Activated T-helper 1 cell treated with anti-CD3 and anti-CD28 coated beads, Interleukin-2, amount 50 U/mL, for 16 hours (primary cell): ENCODE data around the gene CUX1.
"Not testable (repeated sequence)": the region's sequence is repeated elsewhere in the genome, so short reads cannot be mapped to it uniquely, and the experiment has no call there.

Experiments used
- DNase-seq, 2 donors: peaks; one replicate each; pipeline ENCODE4 v3.0.0-alpha.2; 2020; ENCODE audit warnings: low read depth in 1 of 2, low spot score in 1 of 2

Gene CUX1

DNA sequence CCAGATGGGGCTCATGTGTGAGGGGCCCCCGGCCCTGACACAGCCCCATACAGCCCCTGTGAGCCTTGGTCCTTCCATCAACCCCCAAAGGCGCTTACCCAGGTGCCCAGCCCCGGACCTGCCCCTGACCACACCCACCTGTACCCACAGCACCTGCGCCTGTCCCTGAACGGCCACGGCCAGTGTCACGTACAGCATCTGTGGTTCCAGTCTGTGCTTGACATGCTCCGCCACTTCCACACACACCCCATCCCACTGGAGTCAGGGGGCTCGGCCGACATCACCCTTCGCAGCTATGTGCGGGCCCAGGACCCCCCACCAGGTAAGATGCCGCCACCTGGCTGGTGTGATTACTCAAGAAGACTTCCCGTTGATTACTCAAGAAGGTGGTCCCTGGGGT is 502.8 kb downstream of the CUX1 start:
- DNase-seq, result no peak

DNA sequence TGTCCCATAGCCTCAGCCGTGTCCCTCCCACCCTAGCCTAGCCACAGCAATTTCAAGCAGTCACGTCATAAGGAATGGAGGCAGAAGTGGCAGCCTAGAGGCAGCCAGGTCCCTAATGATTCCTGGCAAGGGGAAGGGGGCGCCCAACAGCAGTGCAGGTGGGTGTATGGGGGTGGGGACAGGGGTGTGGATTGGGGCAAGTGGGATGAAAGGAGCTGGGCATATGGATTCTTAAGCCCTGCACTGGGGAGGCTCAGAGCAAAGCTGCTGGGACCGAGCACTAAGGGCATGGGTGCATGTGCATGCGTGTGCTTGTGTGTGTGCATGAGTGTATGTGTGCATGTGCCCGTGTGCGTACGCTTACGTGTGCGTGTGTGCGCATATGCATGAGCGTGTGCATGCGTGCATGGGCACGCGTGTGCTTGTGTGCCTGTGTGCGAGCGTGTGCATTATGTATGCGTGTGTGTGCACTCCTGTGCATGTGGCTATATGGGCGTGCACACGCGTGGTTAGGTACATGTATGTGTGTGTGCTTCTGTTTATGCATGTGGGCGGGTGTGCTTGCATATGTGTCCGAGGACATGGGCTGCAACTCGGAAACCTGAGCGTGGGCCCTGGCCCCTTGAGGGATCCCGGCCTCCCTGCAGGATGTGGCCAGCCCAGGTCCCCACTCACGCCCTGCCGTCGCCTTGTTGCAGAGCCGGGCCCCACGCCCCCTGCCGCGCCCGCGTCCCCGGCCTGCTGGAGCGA is 503.4 kb downstream of the CUX1 start:
- no peak for DNase-seq

DNA sequence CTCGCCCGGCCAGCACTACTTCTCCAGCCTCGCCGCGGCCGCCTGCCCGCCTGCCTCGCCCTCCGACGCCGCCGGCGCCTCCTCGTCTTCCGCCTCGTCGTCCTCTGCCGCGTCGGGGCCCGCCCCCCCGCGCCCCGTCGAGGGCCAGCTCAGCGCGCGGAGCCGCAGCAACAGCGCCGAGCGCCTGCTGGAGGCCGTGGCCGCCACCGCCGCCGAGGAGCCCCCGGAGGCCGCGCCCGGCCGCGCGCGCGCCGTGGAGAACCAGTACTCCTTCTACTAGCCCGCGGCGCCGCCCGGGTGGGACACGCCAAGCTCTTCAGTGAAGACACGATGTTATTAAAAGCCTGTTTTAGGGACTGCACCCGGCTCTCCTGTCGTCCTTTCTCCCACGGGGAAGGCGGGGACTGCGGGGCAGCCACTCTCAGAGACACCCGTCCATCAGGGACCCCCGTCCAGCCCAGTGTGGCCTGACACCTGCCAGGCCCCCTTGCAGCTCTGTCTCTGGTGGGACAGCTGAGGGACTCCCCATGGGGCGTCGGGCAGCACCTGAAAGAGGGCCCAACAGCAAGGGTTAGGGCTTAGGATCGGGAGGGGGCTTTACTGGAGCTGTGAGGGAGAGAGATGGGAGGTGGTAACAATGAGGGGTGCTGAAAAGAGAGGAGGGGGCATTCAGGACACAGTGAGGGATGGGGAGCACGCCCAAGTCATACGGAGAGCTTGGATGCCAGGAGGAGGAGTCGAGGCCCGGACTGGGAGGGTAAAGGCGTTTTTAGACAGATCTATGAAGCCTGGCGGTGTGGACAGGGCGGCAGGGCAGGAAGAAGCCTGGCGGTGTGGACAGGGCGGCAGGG is 504.1 kb downstream of the CUX1 start:
- no peak for DNase-seq

DNA sequence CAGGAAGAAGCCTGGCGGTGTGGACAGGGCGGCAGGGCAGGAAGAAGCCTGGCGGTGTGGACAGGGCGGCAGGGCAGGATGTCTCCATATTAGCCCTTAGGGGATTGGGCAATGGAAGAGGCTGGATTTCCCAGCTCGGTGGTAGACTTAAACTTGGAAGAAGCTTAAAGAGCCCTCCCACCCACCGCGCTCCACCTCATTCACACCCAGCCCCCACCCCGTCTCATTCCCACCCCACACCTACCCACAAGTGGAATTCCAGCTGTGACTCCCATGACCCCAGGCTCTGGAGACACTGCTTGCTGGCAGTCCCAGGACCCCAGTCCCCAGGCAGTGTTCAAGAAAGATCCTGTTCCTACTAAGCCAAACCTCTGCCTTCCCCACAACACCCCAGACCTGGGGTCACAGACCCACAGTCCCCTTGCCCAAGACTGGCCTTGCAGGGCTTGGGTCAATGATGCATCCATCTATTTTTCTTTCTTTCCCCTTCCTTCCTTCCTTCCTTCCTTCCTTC is 504.8 kb downstream of the CUX1 start:
- no peak for DNase-seq

DNA sequence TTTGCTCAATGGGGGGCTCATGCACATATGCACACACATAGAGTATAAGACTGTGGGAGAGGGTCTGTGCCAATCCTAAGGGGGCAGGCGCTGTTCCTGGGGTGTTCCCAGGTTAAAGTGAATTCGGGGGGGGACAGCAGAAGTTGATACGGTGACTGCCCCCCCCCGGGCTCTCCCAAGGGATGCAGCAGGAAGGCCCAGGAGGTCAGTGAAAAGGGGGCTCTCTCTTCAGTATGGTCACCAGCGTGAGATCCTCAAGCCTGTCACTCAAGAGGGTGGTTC is 506.4 kb downstream of the CUX1 start:
- DNase-seq, result no peak

DNA sequence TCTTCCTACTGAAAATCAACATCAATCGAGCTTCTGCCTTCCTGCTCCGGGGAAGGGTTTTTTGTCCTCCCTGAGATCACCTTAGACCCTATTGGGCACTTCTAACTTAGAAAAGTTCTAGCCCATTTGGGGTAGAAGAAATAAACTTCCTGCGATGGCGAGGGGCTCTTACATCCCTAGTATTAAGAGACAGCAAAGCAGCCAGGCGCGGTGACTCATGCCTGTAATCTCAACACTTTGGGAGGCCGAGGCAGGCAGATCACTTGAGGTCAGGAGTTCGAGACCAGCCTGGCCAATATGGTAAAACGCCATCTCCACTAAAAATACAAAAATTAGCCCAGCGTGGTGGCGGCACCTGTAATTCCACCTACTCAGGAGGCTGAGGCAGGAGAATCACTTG is 507.7 kb downstream of the CUX1 start:
- not testable (repeated sequence) for DNase-seq

DNA sequence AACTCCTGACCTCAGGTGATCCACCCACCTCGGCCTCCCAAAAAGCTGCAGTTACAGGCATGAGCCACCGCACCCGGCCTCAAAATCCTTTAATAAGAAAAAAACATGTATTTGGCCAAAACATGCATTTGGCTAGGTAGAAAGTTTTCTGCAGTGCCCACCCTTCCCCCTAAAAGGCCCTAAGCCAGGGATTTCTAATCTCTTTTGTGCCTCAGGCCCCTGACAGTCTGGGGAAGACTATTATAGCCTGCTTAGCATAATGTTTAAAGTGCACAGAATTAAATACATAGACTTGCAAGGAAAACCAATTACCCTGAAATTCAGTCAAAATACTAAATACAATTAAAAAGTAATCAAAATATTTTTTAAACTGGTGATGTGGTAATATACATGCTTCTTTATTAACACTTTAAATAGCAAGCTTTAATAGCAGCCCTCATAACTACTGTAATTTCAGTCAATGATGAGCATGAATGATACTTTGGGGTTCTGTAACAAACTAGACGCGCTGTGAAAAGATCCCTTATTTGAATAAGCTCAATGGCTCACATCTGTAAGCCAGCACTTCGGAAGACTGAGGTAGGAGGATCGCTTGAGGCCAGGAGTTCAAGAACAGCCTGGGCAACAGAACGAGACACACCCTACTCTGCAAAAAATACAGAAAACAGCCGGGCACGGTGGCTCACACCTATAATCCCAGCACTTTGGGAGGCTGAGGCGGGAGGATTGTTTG is 508.9 kb downstream of the CUX1 start:
- DNase-seq, result no peak

DNA sequence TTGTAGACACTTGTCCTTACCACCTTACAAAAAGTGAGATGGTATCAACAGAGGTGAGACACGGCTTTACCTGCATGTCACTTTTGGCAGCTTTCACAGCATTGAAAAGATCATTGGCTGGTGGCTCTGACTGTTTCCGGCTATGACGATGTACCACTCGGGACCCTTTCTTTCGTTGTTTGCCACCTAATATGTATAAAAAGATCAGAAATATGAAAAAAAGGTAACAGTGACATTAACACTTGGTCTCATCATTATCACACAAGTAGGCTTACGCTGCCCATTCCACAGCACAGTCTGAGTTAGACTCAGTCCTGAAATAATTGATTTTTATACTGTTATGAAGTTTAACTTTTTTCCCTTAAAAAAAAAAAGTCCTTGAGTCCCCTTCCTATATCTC is 509.8 kb downstream of the CUX1 start:
- DNase-seq, result not testable (repeated sequence)

DNA sequence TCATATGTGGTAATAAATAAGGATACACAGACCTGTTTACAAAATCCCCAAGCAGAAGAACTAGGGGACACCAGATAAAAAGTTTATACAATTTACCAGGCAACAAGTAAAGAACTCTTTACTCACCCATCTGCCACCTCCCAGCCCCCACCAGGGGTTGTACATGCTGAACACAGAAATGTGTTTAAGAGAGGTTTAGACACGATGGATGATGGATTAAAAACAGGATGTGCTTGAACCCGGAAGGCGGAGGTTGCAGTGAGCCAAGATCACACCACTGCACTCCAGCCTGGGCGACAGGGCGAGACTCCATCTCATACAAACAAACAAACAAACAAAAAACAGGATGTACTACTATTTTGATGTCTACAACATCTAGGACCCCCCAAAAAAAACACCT is 511.4 kb downstream of the CUX1 start:
- DNase-seq, result not testable (repeated sequence)

DNA sequence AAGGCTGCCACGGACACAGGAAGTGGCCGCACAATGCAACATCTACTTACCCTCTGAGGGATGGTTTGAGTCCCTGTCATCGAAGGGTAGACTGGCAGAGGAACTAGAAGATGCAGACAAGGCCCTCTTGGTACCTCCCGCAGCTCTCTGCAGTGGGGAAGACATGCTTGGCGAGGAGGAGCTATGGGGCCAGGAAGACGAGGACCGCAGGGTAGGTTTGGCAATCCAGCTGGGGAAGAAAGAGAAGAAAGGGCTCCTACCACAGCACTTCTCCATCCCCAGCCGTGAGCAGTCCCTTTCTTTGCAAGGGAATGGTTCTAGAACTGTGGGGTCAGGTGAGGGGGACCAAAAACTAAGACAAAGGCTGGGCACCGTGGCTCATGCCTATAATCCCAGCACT is 511.9 kb downstream of the CUX1 start:
- DNase-seq, result not testable (repeated sequence)

DNA sequence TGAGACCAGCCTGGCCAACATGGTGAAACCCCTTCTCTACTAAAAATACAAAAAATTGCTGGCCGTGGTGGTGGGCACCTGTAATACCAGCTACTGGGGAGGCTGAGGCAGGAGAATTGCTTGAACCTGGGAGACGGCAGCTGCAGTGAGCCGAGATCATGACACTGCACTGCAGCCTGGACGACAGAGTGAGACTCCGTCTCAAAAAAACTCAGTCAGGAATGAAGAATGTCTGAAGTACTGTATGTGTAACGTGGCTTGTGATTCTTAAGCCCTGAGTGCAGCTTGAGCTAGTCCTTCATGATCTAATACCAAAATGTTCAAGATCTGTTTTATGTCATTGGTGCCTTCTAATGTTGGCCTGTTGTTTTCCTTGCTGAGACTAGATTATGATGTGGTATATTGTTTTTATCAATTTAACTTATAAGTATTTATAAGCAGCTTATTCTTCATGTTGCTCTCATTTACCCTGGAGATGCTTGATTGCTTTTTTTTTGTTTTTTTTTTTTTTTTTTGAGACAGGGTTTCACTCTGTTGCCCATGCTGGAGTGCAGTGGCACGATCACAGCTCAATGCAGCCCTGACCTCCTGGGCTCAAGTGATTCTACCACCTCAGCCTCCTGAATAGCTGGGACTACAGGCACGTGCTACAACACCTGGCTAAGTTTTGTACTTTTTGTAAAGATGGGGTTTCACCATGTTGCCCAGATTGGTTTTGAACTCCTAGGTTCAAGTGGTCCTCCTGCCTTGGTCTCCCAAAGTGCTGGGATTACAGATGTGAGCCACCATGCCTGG is 513.4 kb downstream of the CUX1 start:
- not testable (repeated sequence) for DNase-seq
